Endodermal cell (in vitro differentiated cells): ENCODE results near the gene CLVS2. TPM values are rescaled to one million over a fixed set of nuclear protein-coding genes. Genes with fewer than 3 reads are reported as not detected.

ENCODE experiments used
- DNase-seq: peaks from one replicate; pipeline ENCODE4 v3.0.0-alpha.2; 2017
- H3K27ac ChIP-seq: 2 replicates; pipeline ENCODE4 v1.5.1; 2013; ENCODE audit warnings: mild to moderate bottlenecking, low read depth, low read length, moderate library complexity
- H3K27me3 ChIP-seq: 2 replicates; pipeline ENCODE4 v1.6.1; 2013; ENCODE audit warnings: mild to moderate bottlenecking, low read length, moderate library complexity; ENCODE audit not compliant: insufficient read depth, control insufficient read depth, poor library complexity, severe bottlenecking
- H3K36me3 ChIP-seq: 2 replicates; pipeline ENCODE4 v1.7.0; 2013; ENCODE audit warnings: mild to moderate bottlenecking, low read length, moderate library complexity; ENCODE audit not compliant: control insufficient read depth, insufficient read depth
- H3K4me1 ChIP-seq: one replicate; pipeline ENCODE4 v1.7.0; 2013; ENCODE audit warnings: low read length; ENCODE audit not compliant: control insufficient read depth, insufficient read depth
- H3K4me3 ChIP-seq: 2 replicates; pipeline ENCODE4 v1.5.1; 2013; ENCODE audit warnings: mild to moderate bottlenecking, low read length, moderate library complexity
- H3K9ac ChIP-seq: 2 replicates; pipeline ENCODE4 v1.6.1; 2013; ENCODE audit warnings: mild to moderate bottlenecking, low read length, moderate library complexity; ENCODE audit not compliant: poor library complexity, severe bottlenecking; ENCODE audit errors: extremely low read depth
- H3K9me3 ChIP-seq: 2 replicates; pipeline ENCODE4 v1.6.1; 2013; ENCODE audit warnings: mild to moderate bottlenecking, low read length, moderate library complexity; ENCODE audit not compliant: control insufficient read depth
- H3K27ac Mint-ChIP-seq: 2 replicates; pipeline ENCODE4 v1.8.0; 2020; ENCODE audit warnings: mixed read lengths
- H3K27me3 Mint-ChIP-seq: 2 replicates; pipeline ENCODE4 v1.8.0; 2021; ENCODE audit warnings: mild to moderate bottlenecking, mixed read lengths; ENCODE audit not compliant: insufficient read depth
- H3K36me3 Mint-ChIP-seq: 2 replicates; pipeline ENCODE4 v1.8.0; 2020; ENCODE audit warnings: low read depth, mixed read lengths
- H3K4me1 Mint-ChIP-seq: 2 replicates; pipeline ENCODE4 v1.8.0; 2020; ENCODE audit warnings: mixed read lengths
- H3K4me3 Mint-ChIP-seq: 2 replicates; pipeline ENCODE4 v1.8.0; 2020; ENCODE audit warnings: mild to moderate bottlenecking, moderate library complexity, mixed read lengths
- H3K9me3 Mint-ChIP-seq: 2 replicates; pipeline ENCODE4 v1.8.0; 2020; ENCODE audit warnings: mild to moderate bottlenecking, mixed read lengths
- WGBS, 2 experiments: methylation state at CpG; one replicate each; pipeline versions ENCODE4 v1.1.5 to v1.1.7; 2013; ENCODE audit warnings: missing lambda C conversion rate in 2 of 2, mixed read lengths in 1 of 2; ENCODE audit not compliant: insufficient coverage in 1 of 2, insufficient read length in 1 of 2; 5-methylcytosine and 5-hydroxymethylcytosine counted together
- total RNA-seq, 2 donors: library from RNA; stranded (reverse); fragmentation: NEBNext Ultra II Directional in 1 of 2; extraction: Animal tissue kit (Norgen Biotek cat#: 25700) in 1 of 2; gene quantifications; 2 replicates in 1 of 2; 3 replicates in 1 of 2; pipeline ENCODE4 v1.2.1, GENCODE V29; 2021
- TF ChIP-seq, protein P1 (sequence below): fragments of 200-600 bp; sonication (generic); conservative IDR thresholded peaks from 2 replicates; pipeline ENCODE4 v1.5.0; 2021; ENCODE audit warnings: antibody characterized with exemption, mild to moderate bottlenecking

The CLVS2 gene
- total RNA-seq, 2 donors from 2014 or later: 38.9 to 48.1 TPM

DNA sequence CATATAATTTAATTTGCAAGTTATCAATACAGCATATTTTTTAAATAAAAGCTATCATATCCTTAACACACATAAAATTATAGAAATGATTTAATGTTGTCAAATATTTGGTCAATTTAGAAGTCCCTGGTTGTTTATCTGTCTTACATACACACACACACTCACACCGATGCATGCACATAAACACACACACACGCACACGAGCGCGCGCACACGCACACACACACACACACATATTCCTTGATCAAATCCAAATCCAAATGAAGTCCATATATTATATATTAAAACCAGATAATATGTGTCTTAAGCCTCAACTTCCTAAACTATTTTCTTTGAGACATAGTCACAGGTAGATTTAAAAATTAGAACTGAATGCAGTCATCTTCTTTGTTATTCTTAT, 120.3 kb downstream of the CLVS2 start:
- DNase-seq: no peak
- H3K4me3 Mint-ChIP-seq: no peak overlapping the region
- no peaks in the 10 kb centered on the region for H3K36me3 Mint-ChIP-seq
- H3K27me3 ChIP-seq: no peaks in the 10 kb centered on the region
- peaks cover 5% of the 10 kb centered on the region for H3K9me3 Mint-ChIP-seq
- no peaks in the 10 kb centered on the region for H3K4me1 ChIP-seq
- H3K4me3 ChIP-seq: no peak overlapping the region
- H3K9me3 ChIP-seq: no peaks in the 10 kb centered on the region
- H3K27me3 Mint-ChIP-seq: no peaks in the 10 kb centered on the region
- H3K36me3 ChIP-seq: no peaks in the 10 kb centered on the region
- WGBS, 2 experiments: 86% methylated on average over 7 of the region's 7 CpGs; no CpG with 5 or more reads in 1 of the 2 experiments
- H3K27ac ChIP-seq: no peak overlapping the region
- H3K4me1 Mint-ChIP-seq: no peaks in the 10 kb centered on the region
- no peak overlapping the region for H3K9ac ChIP-seq
- H3K27ac Mint-ChIP-seq: no peak overlapping the region
- TF ChIP-seq, protein P1, sequence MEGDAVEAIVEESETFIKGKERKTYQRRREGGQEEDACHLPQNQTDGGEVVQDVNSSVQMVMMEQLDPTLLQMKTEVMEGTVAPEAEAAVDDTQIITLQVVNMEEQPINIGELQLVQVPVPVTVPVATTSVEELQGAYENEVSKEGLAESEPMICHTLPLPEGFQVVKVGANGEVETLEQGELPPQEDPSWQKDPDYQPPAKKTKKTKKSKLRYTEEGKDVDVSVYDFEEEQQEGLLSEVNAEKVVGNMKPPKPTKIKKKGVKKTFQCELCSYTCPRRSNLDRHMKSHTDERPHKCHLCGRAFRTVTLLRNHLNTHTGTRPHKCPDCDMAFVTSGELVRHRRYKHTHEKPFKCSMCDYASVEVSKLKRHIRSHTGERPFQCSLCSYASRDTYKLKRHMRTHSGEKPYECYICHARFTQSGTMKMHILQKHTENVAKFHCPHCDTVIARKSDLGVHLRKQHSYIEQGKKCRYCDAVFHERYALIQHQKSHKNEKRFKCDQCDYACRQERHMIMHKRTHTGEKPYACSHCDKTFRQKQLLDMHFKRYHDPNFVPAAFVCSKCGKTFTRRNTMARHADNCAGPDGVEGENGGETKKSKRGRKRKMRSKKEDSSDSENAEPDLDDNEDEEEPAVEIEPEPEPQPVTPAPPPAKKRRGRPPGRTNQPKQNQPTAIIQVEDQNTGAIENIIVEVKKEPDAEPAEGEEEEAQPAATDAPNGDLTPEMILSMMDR: no peak

DNA sequence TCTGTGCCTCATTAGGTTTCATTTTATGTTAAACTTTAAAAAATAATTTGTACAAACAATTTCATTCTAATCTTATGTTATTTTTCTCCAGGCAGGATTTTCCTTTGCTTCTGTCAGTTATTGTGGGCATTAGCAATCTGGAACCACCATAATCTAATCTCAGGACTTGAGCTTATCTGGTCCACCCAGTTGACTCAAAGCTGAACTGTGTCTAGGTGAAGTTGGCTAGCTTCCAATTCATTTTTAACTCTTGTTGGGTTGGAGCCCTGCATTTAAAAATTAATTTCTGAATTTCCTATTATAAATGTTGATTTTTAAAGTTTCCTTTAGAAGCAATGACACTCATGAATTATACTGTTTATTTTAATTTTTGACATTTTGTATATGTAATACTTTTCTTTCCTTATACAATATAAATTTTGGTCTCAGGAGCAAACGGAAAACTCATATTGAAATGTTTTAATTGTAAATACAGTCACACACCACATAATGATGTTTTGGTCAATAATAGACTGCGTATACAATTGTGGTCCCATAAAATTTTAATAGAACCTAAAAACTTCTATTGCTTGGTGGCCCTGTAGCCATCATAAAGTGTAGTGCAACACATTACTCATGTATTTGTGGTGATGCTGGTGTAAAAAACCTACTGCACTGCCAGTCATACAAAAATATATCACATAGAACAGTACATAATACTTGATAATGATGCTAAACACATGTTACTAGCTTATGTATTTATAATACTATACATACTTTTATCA, 121.3 kb downstream of the CLVS2 start:
- Histone ChIP-seq H3K9ac (no peak overlapping the region), H3K36me3 (no peaks in the 10 kb centered on the region), H3K27ac (no peak overlapping the region), H3K4me1 (no peaks in the 10 kb centered on the region), H3K4me3 (no peak overlapping the region), H3K9me3 (no peaks in the 10 kb centered on the region), H3K27me3 (no peaks in the 10 kb centered on the region)
- no peaks in the 10 kb centered on the region for H3K36me3 Mint-ChIP-seq
- no peak overlapping the region for H3K27ac Mint-ChIP-seq
- TF ChIP-seq, protein P1: no peak
- H3K9me3 Mint-ChIP-seq: no peaks in the 10 kb centered on the region
- H3K4me3 Mint-ChIP-seq: no peak overlapping the region
- H3K4me1 Mint-ChIP-seq: no peaks in the 10 kb centered on the region
- no peak for DNase-seq
- H3K27me3 Mint-ChIP-seq: no peaks in the 10 kb centered on the region
- 100% methylated on average over 1 of the region's 2 CpGs; no CpG with 5 or more reads in 1 of the 2 experiments for WGBS, 2 experiments

DNA sequence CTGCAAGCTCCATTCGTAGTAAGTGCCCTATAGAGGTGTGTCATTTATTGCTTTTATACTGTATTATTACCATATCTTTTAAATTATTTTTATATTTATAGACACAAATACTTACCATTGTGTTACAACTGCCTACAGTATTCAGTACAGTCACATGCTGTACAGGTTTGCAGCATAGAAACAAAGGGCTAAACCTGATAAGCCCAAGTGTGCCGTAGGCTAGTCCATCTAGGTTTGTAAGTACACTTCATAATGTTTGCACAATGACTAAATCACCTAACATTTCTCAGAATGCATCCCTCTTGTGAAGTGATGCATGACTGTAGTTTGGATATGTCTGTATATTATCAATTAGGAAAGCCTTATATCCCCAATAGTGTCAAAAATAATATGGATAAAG, 122.8 kb downstream of the CLVS2 start:
- H3K4me3 ChIP-seq: no peak overlapping the region
- no peaks in the 10 kb centered on the region for H3K4me1 ChIP-seq
- no peaks in the 10 kb centered on the region for H3K9me3 Mint-ChIP-seq
- H3K9ac ChIP-seq: no peak overlapping the region
- no peaks in the 10 kb centered on the region for H3K27me3 ChIP-seq
- no peak for DNase-seq
- WGBS, 2 experiments: 100% methylated on average over 1 to 2 of the region's 2 CpGs
- H3K36me3 ChIP-seq: no peaks in the 10 kb centered on the region
- TF ChIP-seq, protein P1: no peak
- H3K27me3 Mint-ChIP-seq: no peaks in the 10 kb centered on the region
- H3K9me3 ChIP-seq: no peaks in the 10 kb centered on the region
- no peak overlapping the region for H3K27ac Mint-ChIP-seq
- no peaks in the 10 kb centered on the region for H3K4me1 Mint-ChIP-seq
- H3K4me3 Mint-ChIP-seq: no peak overlapping the region
- H3K27ac ChIP-seq: no peak overlapping the region
- no peaks in the 10 kb centered on the region for H3K36me3 Mint-ChIP-seq

Other genes with a start within 250 kb of the CLVS2 start
- 1 to 10 TPM; 2.7 to 3.4 TPM for gene FABP7, start 216.5 kb upstream of the CLVS2 start, total RNA-seq
- 1 to 10 TPM; 2.8 to 3.2 TPM for gene SMPDL3A, start 207.0 kb upstream of the CLVS2 start, total RNA-seq